K562 (cell line): ENCODE measurements around the gene SOX15. TPM values are rescaled to one million over a fixed set of nuclear protein-coding genes. Genes with fewer than 3 reads are reported as not detected.

ENCODE experiments used
- ATAC-seq: fragments of 200-7000 bp; cut with Tn5 transposase; 3 replicates; pipeline ENCODE4 v1.9.1; 2020; ENCODE audit warnings: moderate library complexity
- BruUV-seq: library from RNA; stranded (reverse); fragments of 400-500 nt; replicated peaks from 2 replicates; lab custom pipeline; 2021; lab: Mats Ljungman, UMichigan
- CTCF ChIA-PET: fragments of 300-600 bp; formaldehyde crosslinking; extraction: SDS; loops from one replicate; lab custom pipeline; 2021; ENCODE audit warnings: low intra/inter-chr PET ratio; lab: Yijun Ruan, JAX
- POLR2A ChIA-PET: fragments of 300-600, 350-650 bp; sonication (Branson Sonifier 250); formaldehyde crosslinking; extraction: SDS; loops from one replicate; lab custom pipeline; 2021; ENCODE audit warnings: antibody characterized with exemption, inconsistent platforms; lab: Yijun Ruan, JAX
- DNase-seq, 4 experiments: peaks; one replicate each; pipeline versions ENCODE4 v3.0.0 to v3.0.0-alpha.2; 2011 to 2018; ENCODE audit warnings: low spot score in 3 of 4, mixed read lengths in 3 of 4; ENCODE audit errors: extremely low read depth in 1 of 4
- FAIRE-seq: peaks from 2 replicates; lab custom pipeline; 2011; peaks lifted over from hg19 to GRCh38; lab: Jason Lieb, UNC
- H2AFZ ChIP-seq: 2 replicates; pipeline ENCODE4 v1.6.0; 2011; ENCODE audit warnings: low read depth, low read length, control low read depth, inconsistent platforms
- H3K27ac ChIP-seq: fragments of 200-600 bp; 3 replicates; pipeline ENCODE4 v1.8.0; 2011; ENCODE audit warnings: low read depth, mild to moderate bottlenecking, control low read depth, inconsistent platforms, low read length, moderate library complexity, mixed read lengths; ENCODE audit errors: extremely low read depth
- H3K27me3 ChIP-seq, 2 experiments: fragments of 300-600 bp in 1 of 2; 2 replicates in 1 of 2; 3 replicates in 1 of 2; pipeline versions ENCODE4 v1.6.0 to v1.8.0; 2011; ENCODE audit warnings: inconsistent platforms in 2 of 2, low read length in 2 of 2, mild to moderate bottlenecking in 1 of 2, mixed read lengths in 1 of 2, moderate library complexity in 1 of 2; ENCODE audit not compliant: control insufficient read depth in 2 of 2, insufficient read depth in 2 of 2
- H3K36me3 ChIP-seq: fragments of 300-600 bp; 3 replicates; pipeline ENCODE4 v1.8.0; 2011; ENCODE audit warnings: mild to moderate bottlenecking, low read length, inconsistent platforms; ENCODE audit not compliant: control insufficient read depth, insufficient read depth
- H3K4me1 ChIP-seq, 2 experiments: fragments of 200-600 bp in 1 of 2; replicated peaks in 1 of 2; 2 replicates in 1 of 2; 3 replicates in 1 of 2; pipeline versions ENCODE4 v1.5.1 to v1.8.0; 2011; ENCODE audit warnings: inconsistent platforms in 2 of 2, low read length in 2 of 2, mild to moderate bottlenecking in 1 of 2, mixed read lengths in 1 of 2, moderate library complexity in 1 of 2; ENCODE audit not compliant: control insufficient read depth in 2 of 2, insufficient read depth in 2 of 2
- H3K4me2 ChIP-seq: 2 replicates; pipeline ENCODE4 v1.6.1; 2011; ENCODE audit warnings: low read length, control low read depth, inconsistent platforms, mixed read lengths; ENCODE audit not compliant: insufficient read depth
- H3K4me3 ChIP-seq: fragments of 200-600 bp; sonication (generic), shearing (Covaris generic); 2 replicates; pipeline ENCODE4 v1.5.1; 2016; ENCODE audit warnings: control low read depth, inconsistent platforms
- H3K79me2 ChIP-seq: fragments of 200-600 bp; 3 replicates; pipeline ENCODE4 v1.8.0; 2011; ENCODE audit warnings: low read length, inconsistent platforms; ENCODE audit not compliant: control insufficient read depth, insufficient read depth
- H3K9ac ChIP-seq, 2 experiments: 2 replicates each; pipeline versions ENCODE4 v1.6.0 to v1.6.1; 2011; ENCODE audit warnings: low read depth in 2 of 2, low read length in 2 of 2, control low read depth in 1 of 2, inconsistent platforms in 1 of 2, mild to moderate bottlenecking in 1 of 2, mixed read lengths in 1 of 2; ENCODE audit not compliant: insufficient read depth in 1 of 2
- H3K9me1 ChIP-seq: one replicate; pipeline ENCODE4 v1.6.0; 2011; ENCODE audit warnings: inconsistent platforms, mild to moderate bottlenecking, low read length, moderate library complexity; ENCODE audit not compliant: control insufficient read depth, insufficient read depth
- H3K9me3 ChIP-seq: replicated peaks from 2 replicates; pipeline ENCODE4 v1.5.1; 2011; ENCODE audit warnings: low read depth, low read length, inconsistent platforms; ENCODE audit not compliant: control insufficient read depth, insufficient read depth
- H4K20me1 ChIP-seq: replicated peaks from 2 replicates; pipeline ENCODE4 v1.6.1; 2011; ENCODE audit warnings: low read length, inconsistent platforms, mixed read lengths; ENCODE audit not compliant: control insufficient read depth, insufficient read depth
- ATF3 ChIP-seq, 2 experiments: fragments of 450-650 bp in 1 of 2; sonication (generic) in 1 of 2; formaldehyde crosslinking in 1 of 2; IDR thresholded peaks in 1 of 2; conservative IDR thresholded peaks in 1 of 2; 2 replicates each; pipeline versions ENCODE4 v1.6.1 to v1.8.1; 2016 to 2023; ENCODE audit warnings: mild to moderate bottlenecking in 2 of 2, moderate library complexity in 2 of 2, inconsistent platforms in 1 of 2, missing genetic modification reagents in 1 of 2
- CBFB ChIP-seq: sonication (generic); formaldehyde crosslinking; IDR thresholded peaks from 2 replicates; pipeline ENCODE4 v1.4.0; 2020; ENCODE audit warnings: mild to moderate bottlenecking, missing genetic modification reagents
- DPF2 ChIP-seq: fragments of 450-650 bp; IDR thresholded peaks from 2 replicates; pipeline ENCODE4 v1.6.1; 2016
- ELF2 ChIP-seq: fragments of 250-450 bp; sonication (Bioruptor Pico); IDR thresholded peaks from 2 replicates; pipeline ENCODE4 v1.5.0; 2021; ENCODE audit warnings: mild to moderate bottlenecking
- ETS1 ChIP-seq: conservative IDR thresholded peaks from 2 replicates; pipeline ENCODE4 v1.6.1; 2011; ENCODE audit warnings: low read depth, mild to moderate bottlenecking, low read length; ENCODE audit not compliant: control insufficient read depth
- MNT ChIP-seq, 2 experiments: fragments of 450-650 bp; conservative IDR thresholded peaks; 2 replicates each; pipeline ENCODE4 v1.6.1; 2017; ENCODE audit warnings: mild to moderate bottlenecking in 2 of 2, moderate library complexity in 2 of 2
- MYNN ChIP-seq, 2 experiments: sonication (generic); formaldehyde crosslinking in 1 of 2; IDR thresholded peaks; 2 replicates each; pipeline versions ENCODE4 v1.5.0 to v1.6.1; 2016 to 2020; ENCODE audit warnings: antibody characterized with exemption in 1 of 2, missing genetic modification reagents in 1 of 2
- PML ChIP-seq: IDR thresholded peaks from 2 replicates; pipeline ENCODE4 v1.6.1; 2012; ENCODE audit warnings: low read length, inconsistent platforms
- SRSF3 ChIP-seq: fragments of 200-400 bp; formaldehyde crosslinking; IDR thresholded peaks from 2 replicates; pipeline ENCODE4 v1.6.1; 2016; ENCODE audit warnings: mild to moderate bottlenecking, low read length, moderate library complexity; ENCODE audit not compliant: insufficient read depth
- THAP7 ChIP-seq: fragments of 250-450 bp; sonication (Bioruptor Pico); IDR thresholded peaks from 2 replicates; pipeline ENCODE4 v1.5.0; 2021
- ZBTB33 ChIP-seq: sonication (generic); formaldehyde crosslinking; IDR thresholded peaks from 2 replicates; pipeline ENCODE4 v1.8.1; 2023; ENCODE audit warnings: mild to moderate bottlenecking, missing genetic modification reagents
- ZNF347 ChIP-seq: fragments of 450-650 bp; formaldehyde crosslinking; IDR thresholded peaks from 2 replicates; pipeline ENCODE4 v1.4.0; 2020; ENCODE audit warnings: low read depth, mild to moderate bottlenecking, moderate library complexity
- ZNF77 ChIP-seq: fragments of 250-450 bp; sonication (Bioruptor Pico); IDR thresholded peaks from 2 replicates; pipeline ENCODE4 v1.5.0; 2020
- WGBS: fragments of 100-300 bp; shearing (Covaris generic); methylation state at CpG from one replicate; pipeline ENCODE4 v1.1.6; 2016; ENCODE audit warnings: low coverage, mixed read lengths; ENCODE audit not compliant: insufficient coverage; ENCODE audit errors: missing lambda C conversion rate; 5-methylcytosine and 5-hydroxymethylcytosine counted together
- in situ Hi-C: fragments of 300-500 bp; cut with MboI; formaldehyde crosslinking; loops from 4 replicates; pipeline ENCODE4 v1.15.0; 2018; ENCODE audit warnings: inconsistent platforms, mixed read lengths
- intact Hi-C: fragments of 100-400 bp; cut with micrococcal nuclease; formaldehyde crosslinking; loops from 2 replicates; pipeline ENCODE4 v1.14.2; 2022
- polyA plus RNA-seq, 8 experiments: library from polyadenylated mRNA; depleted of rRNA in 4 of 8; stranded (reverse) in 5 of 8; unstranded in 3 of 8; fragments of >200 nt; fragmentation: Nextera tagmentation in 2 of 8; fragmentation: Illumina TruSeq in 1 of 8; extraction: Ambion mirVana in 2 of 8; extraction: Trizol in 1 of 8; gene quantifications; 2 replicates each; pipeline versions ENCODE4 v1.2.1 to v1.2.3, GENCODE V29; 2011 to 2014; ENCODE audit warnings: inconsistent platforms in 1 of 8, missing spikeins in 1 of 8
- total RNA-seq, 7 experiments: library from RNA; depleted of rRNA in 6 of 7; stranded (reverse); fragments of >200 nt in 6 of 7; fragmentation: Illumina TruSeq in 2 of 7; extraction: Trizol in 2 of 7; gene quantifications; 2 replicates each; pipeline versions ENCODE4 v1.2.1 to v1.2.3, GENCODE V29; 2011 to 2021; ENCODE audit warnings: low replicate concordance in 1 of 7

SOX15 gene
- total and polyA plus RNA-seq, 9 of the 15 experiments (the other 6 are each of a cell fraction or from before 2014, with no cell fraction given): 0.07 to 0.33 (median 0.19) TPM; not detected in 5

- no TSS peak for BruUV-seq
- POLR2A ChIA-PET: interaction anchor here (0.6 to 1.9 kb wide), 9 partner anchors 10 to 802 kb away, joined by 3 to 6 read pairs (median 3); partner anchors contain the start of genes ATP1B2, POLR2A, SOX15 and TMEM256
- H3K9me1 ChIP-seq: peaks cover 9% of the 10 kb centered on the region
- H4K20me1 ChIP-seq: peaks cover 38% of the 10 kb centered on the region
- H3K4me1 ChIP-seq: peaks cover 52 to 57% of the 10 kb centered on the region in 2 experiments
- peaks cover 75% of the 10 kb centered on the region for H3K79me2 ChIP-seq
- H3K9ac ChIP-seq: peak within 1 kb of the TSS; percentile 74 to 92
- H3K27me3 ChIP-seq: no peaks in the 10 kb centered on the region
- CTCF ChIA-PET: no interaction called here
- DNase-seq (peak in 2 of 4 experiments; percentile 68 to 83), ATAC-seq (peak; percentile 71), FAIRE-seq (peak; percentile 92)
- H3K4me3 ChIP-seq: peak within 1 kb of the TSS; percentile 42
- in situ Hi-C loops: no loop called here
- H3K9me3 ChIP-seq: no peaks in the 10 kb centered on the region
- 0% methylated on average over 4 of the region's 7 CpGs for WGBS
- intact Hi-C loops: no loop called here
- H3K4me2 ChIP-seq: peak within 1 kb of the TSS; percentile 90
- H3K36me3 ChIP-seq: peaks cover 52% of the 10 kb centered on the region
- peak within 1 kb of the TSS; percentile 81 for H3K27ac ChIP-seq
- H2AFZ ChIP-seq: 0 out of 2 replicates have a peak within 1 kb of the TSS, but pooled peaks have one; percentile 9
- TF ChIP-seq ZNF77 (CRISPR knock-in tag) (0 out of 2 replicates have a peak, but pooled peaks have one; percentile 35), DPF2 (peak; percentile 54; the same call in 1 of the 2 replicates), PML (peak; percentile 76), ATF3 (IDR thresholded peaks at IDR 0.05) (peak; percentile 58; the same call in 1 of the 2 replicates), ATF3 (CRISPR knock-in tag; conservative IDR thresholded peaks at IDR 0.05) (peak; percentile 50; the same call in 1 of the 2 replicates), SRSF3 (no peak), ELF2 (CRISPR knock-in tag) (0 out of 2 replicates have a peak, but pooled peaks have one; percentile 12), CBFB (no peak), ETS1 (0 out of 2 replicates have a peak, but pooled peaks have one; percentile 46), MYNN (IDR thresholded peaks at IDR 0.05) (peak; percentile 66; the same call in 1 of the 2 replicates), MYNN (CRISPR knock-in tag; IDR thresholded peaks at IDR 0.05) (no peak), MNT (conservative IDR thresholded peaks at IDR 0.05) (peak; percentile 73 to 88), ZBTB33 (0 out of 2 replicates have a peak, but pooled peaks have one; percentile 13), ZNF347 (CRISPR knock-in tag) (no peak), THAP7 (CRISPR knock-in tag) (no peak)
Observed at GRCh38 chr17:7579001-7579833, 10.7 kb downstream of the SOX15 start, which contains the start of gene CD68. Gene CD68 (plus strand): TSS chr17:7579638. CDS start chr17:7579678, 40 bp downstream.
